Tibial nerve (tissue), 4 donors: ENCODE data around the gene SIMC1. TPM values are rescaled to one million over a fixed set of nuclear protein-coding genes. Genes with fewer than 3 reads are reported as not detected.
"Not testable (repeated sequence)": the region's sequence is repeated elsewhere in the genome, so short reads cannot be mapped to it uniquely, and the experiment has no call there.

Experiments
- DNase-seq, 2 donors: peaks; one replicate each; pipeline ENCODE4 v3.0.0-alpha.2; 2019; ENCODE audit warnings: low spot score in 2 of 2
- H3K27ac ChIP-seq, 4 donors: fragments of 200-600 bp; sonication (generic) in 3 of 4; one replicate each; pipeline ENCODE4 v1.5.1; 2017 to 2019; ENCODE audit warnings: mild to moderate bottlenecking in 1 of 4
- H3K27me3 ChIP-seq, 2 donors: fragments of 200-600 bp; sonication (generic) in 1 of 2; one replicate each; pipeline versions ENCODE4 v1.5.1 to v1.6.0; 2017 to 2019
- H3K36me3 ChIP-seq, 3 donors: fragments of 200-600 bp; sonication (generic); one replicate each; pipeline ENCODE4 v1.5.1; 2018 to 2019
- H3K4me1 ChIP-seq, 4 donors: fragments of 200-600 bp; sonication (generic) in 3 of 4; one replicate each; pipeline ENCODE4 v1.5.1; 2017 to 2019
- H3K4me3 ChIP-seq, 4 donors: fragments of 200-600 bp; sonication (generic) in 3 of 4; one replicate each; pipeline ENCODE4 v1.5.1; 2017 to 2019; ENCODE audit warnings: mild to moderate bottlenecking in 1 of 4, moderate library complexity in 1 of 4
- H3K9me3 ChIP-seq, 4 donors: fragments of 200-600 bp; sonication (generic) in 3 of 4; one replicate each; pipeline ENCODE4 v1.5.1; 2017 to 2019
- EP300 ChIP-seq, 2 donors: sonication (generic); formaldehyde crosslinking; IDR thresholded peaks; one replicate each; pipeline ENCODE4 v1.6.1; 2017; ENCODE audit warnings: antibody characterized with exemption in 2 of 2, mild to moderate bottlenecking in 1 of 2
- POLR2A ChIP-seq, 2 donors: fragments of 450-650 bp; IDR thresholded peaks; one replicate each; pipeline ENCODE4 v1.6.1; 2017; ENCODE audit warnings: antibody characterized with exemption in 2 of 2, mild to moderate bottlenecking in 2 of 2, moderate library complexity in 2 of 2
- WGBS, 2 donors: methylation state at CpG; one replicate each; pipeline ENCODE4 v1.1.5; 2018; 5-methylcytosine and 5-hydroxymethylcytosine counted together
- total RNA-seq, 4 donors: library from RNA; depleted of rRNA; stranded (reverse); fragments of >200 nt; gene quantifications; one replicate each; pipeline ENCODE4 v1.1.0, GENCODE V29; 2016
- TF ChIP-seq, protein P1 (sequence below), 5 experiments: fragments of 200-600 bp in 3 of 5; fragments of 450-650 bp in 2 of 5; sonication (generic) in 3 of 5; IDR thresholded peaks; one replicate each; pipeline ENCODE4 v1.5.1; 2016 to 2019; ENCODE audit warnings: antibody characterized with exemption in 5 of 5, mild to moderate bottlenecking in 3 of 5, moderate library complexity in 2 of 5

Gene SIMC1
- total RNA-seq, 4 donors from 2014 or later, result 3.7 to 11.1 (median 8.2) TPM

DNA sequence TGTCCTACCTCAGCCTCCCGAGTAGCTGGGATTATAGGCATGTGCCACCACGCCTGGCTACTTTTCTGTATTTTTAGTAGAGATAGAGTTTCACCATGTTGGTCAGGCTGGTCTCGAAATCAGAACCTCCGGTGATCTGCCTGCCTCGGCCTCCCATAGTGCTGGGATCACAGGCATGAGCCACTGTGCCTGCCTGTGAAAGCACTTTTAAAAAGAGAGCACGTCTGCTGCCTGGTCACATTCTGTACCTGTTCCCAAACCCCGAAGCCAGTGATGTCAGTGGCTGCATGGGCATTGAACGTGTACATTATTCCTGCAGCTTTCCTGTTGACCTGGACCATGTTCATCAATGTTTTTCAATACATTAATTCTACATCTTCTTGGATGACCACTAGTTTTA, 35.1 kb upstream of the SIMC1 start:
- H3K4me1 ChIP-seq, result peaks cover 0 to 8% (median 0%) of the 10 kb centered on the region in 4 donors
- WGBS, 2 donors, result 73 to 80% methylated on average over 8 of the region's 8 CpGs
- H3K9me3 ChIP-seq, result no peaks in the 10 kb centered on the region
- no peak for TF ChIP-seq POLR2A (IDR thresholded peaks at IDR 0.05)
- TF ChIP-seq, protein P1, sequence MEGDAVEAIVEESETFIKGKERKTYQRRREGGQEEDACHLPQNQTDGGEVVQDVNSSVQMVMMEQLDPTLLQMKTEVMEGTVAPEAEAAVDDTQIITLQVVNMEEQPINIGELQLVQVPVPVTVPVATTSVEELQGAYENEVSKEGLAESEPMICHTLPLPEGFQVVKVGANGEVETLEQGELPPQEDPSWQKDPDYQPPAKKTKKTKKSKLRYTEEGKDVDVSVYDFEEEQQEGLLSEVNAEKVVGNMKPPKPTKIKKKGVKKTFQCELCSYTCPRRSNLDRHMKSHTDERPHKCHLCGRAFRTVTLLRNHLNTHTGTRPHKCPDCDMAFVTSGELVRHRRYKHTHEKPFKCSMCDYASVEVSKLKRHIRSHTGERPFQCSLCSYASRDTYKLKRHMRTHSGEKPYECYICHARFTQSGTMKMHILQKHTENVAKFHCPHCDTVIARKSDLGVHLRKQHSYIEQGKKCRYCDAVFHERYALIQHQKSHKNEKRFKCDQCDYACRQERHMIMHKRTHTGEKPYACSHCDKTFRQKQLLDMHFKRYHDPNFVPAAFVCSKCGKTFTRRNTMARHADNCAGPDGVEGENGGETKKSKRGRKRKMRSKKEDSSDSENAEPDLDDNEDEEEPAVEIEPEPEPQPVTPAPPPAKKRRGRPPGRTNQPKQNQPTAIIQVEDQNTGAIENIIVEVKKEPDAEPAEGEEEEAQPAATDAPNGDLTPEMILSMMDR (IDR thresholded peaks at IDR 0.05), result no peak
- TF ChIP-seq EP300 (IDR thresholded peaks at IDR 0.05), result no peak
- H3K27me3 ChIP-seq, result peaks cover 0 to 16% of the 10 kb centered on the region in 2 donors
- H3K36me3 ChIP-seq, result no peaks in the 10 kb centered on the region
- no peak for DNase-seq
- H3K27ac ChIP-seq, result no peak overlapping the region
- H3K4me3 ChIP-seq, result no peak overlapping the region

DNA sequence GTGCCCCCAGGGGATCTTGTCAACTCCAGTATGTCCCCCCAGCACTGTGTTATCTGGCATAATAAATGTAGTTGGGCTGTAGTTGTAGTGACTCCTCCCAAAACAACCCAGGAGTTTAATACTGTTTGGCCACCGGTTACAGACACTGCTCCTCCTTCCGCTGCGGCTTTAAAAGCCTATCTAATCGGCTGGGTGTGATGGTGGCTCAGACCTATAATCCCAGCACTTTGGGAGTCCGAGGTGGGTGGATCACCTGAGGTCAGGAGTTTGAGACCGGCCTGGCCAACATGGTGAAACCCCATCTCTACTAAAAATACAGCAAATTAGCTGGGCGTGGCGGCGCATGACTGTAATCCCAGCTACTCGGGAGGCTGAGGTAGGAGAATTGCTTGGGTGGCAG, 34.7 kb upstream of the SIMC1 start:
- H3K36me3 ChIP-seq, H3K4me1 ChIP-seq, H3K27ac ChIP-seq, DNase-seq, H3K9me3 ChIP-seq, H3K4me3 ChIP-seq: not testable (repeated sequence)
- 74 to 90% methylated on average over 8 to 10 of the region's 10 CpGs for WGBS, 2 donors
- H3K27me3 ChIP-seq, result peaks cover 0 to 12% of the 10 kb centered on the region in 2 donors

DNA sequence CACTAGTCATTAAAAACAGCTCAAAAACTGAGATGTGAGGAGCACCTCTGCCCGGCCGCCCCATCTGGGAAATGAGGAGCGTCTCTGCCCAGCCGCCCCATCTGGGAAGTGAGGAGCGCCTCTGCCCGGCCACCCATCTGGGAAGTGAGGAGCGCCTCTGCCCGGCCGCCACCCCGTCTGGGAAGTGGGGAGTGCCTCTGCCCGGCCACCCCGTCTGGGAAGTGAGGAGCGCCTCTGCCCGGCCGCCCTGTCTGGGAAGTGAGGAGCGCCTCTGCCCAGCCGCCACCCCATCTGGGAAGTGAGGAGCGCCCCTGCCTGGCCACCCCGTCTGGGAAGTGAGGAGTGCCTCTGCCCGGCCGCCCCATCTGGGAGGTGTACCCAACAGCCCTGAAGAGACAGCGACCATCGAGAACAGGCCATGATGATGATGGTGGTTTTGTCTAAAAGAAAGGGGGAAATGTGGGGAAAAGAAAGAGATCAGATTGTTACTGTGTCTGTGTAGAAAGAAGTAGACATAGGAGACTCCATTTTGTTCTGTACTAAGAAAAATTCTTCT, 23.7 kb upstream of the SIMC1 start:
- not testable (repeated sequence) for H3K36me3 ChIP-seq, H3K9me3 ChIP-seq, DNase-seq, H3K4me1 ChIP-seq, H3K27me3 ChIP-seq, H3K4me3 ChIP-seq, H3K27ac ChIP-seq
- WGBS, 2 donors, result 64 to 87% methylated on average over 11 to 12 of the region's 23 CpGs

DNA sequence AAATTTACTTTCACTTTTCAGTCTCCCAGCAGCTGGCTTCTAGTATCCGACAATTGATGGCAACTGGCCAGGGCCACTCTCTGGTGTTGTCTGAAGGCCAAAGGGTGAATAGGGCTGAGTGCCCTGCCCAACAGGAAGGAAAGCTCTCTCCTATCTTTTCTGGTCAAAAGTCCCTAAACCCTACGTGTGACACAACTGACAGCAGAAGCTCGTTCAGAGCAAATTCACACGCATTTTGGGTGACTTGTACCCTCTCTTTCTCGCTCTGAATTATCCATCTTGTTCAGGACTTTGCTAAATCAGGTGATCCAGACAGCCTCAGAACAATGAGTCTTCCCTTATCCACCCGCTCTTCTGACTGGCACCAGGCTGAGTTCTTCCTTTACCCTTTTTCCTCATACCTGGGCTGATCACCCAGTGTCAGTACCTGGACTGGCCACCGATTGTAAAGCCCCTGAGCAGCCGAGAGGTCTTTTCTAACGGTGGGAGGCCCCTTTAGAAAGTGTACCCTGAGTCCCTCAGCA, 21.8 kb upstream of the SIMC1 start:
- not testable (repeated sequence) for H3K27ac ChIP-seq, H3K4me3 ChIP-seq, H3K27me3 ChIP-seq, H3K4me1 ChIP-seq, H3K36me3 ChIP-seq, H3K9me3 ChIP-seq
- peak in 1 of 2 donors; percentile 11 for DNase-seq
- WGBS, 2 donors, result 71 to 72% methylated on average over 8 to 9 of the region's 9 CpGs

DNA sequence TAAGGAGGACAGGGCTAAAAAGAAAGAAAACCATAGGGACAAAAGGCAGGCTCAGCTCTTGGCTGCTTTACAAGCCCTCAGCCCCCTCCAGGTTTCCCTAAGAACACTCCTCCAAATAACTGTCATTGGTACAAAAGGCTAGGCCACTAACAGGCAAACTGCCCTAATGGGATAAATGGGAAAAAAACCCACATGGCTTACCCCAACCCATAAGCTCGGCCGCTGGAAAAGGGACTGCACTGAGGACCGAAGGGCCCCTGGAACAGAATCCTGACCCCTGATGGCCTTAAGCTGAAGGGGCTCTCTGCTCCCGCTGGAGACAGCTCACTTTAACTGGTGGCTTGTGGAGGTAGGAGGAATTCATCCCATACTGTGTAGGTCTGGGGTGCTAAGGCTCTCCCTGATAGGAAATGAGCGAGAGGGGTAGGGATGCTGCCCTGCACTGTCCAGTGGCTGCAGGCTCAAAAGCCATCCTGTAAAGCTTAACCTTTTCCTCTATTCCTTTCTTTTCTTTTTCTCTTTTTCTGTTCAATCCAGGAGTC, 21.0 kb upstream of the SIMC1 start:
- not testable (repeated sequence) for H3K9me3 ChIP-seq, H3K4me1 ChIP-seq, DNase-seq, H3K36me3 ChIP-seq, H3K4me3 ChIP-seq, H3K27me3 ChIP-seq, H3K27ac ChIP-seq
- 45 to 48% methylated on average over 3 of the region's 5 CpGs for WGBS, 2 donors

DNA sequence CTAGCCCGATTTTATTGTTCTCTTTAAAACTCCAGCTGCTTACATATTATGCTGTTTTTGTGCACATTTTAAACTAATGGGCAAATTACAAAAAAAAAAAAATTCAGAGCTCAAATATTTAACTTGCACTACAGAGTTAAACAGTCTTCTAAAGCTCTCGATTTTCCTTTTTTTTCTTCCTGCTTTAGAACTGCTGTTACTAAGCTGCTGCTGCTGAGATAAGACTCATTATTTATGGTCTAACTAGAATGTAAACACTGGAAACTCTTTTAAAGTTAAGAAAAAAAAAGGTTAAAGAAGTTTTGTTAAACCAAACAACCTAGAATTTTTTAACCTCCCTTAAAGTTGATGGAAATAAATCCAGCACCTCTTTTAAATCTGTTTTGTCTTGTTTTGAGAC, 20.5 kb upstream of the SIMC1 start:
- not testable (repeated sequence) for H3K36me3 ChIP-seq, H3K9me3 ChIP-seq, H3K4me3 ChIP-seq, H3K27me3 ChIP-seq, DNase-seq, H3K27ac ChIP-seq, H3K4me1 ChIP-seq
- 35 to 39% methylated on average over 2 of the region's 2 CpGs for WGBS, 2 donors

DNA sequence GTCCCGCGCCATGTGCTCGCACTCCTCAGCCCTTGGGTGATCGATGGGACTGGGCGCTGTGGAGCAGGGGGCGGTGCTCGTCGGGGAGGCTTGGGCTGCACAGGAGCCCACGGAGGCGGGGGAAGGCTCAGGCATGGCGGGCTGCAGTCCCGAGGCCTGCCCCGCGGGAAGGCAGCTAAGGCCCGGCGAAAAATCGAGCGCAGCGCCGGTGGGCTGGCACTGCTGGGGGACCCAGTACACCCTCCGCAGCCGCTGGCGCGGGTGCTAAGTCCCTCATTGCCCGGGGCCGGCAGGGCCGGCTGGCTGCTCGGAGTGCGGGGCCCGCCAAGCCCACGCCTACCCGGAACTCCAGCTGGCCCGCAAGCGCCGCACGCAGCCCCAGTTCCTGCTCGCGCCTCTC, 16.2 kb upstream of the SIMC1 start:
- not testable (repeated sequence) for H3K9me3 ChIP-seq, DNase-seq, H3K36me3 ChIP-seq, H3K27ac ChIP-seq, H3K4me3 ChIP-seq, H3K27me3 ChIP-seq, H3K4me1 ChIP-seq
- 96 to 98% methylated on average over 24 to 36 of the region's 38 CpGs for WGBS, 2 donors

DNA sequence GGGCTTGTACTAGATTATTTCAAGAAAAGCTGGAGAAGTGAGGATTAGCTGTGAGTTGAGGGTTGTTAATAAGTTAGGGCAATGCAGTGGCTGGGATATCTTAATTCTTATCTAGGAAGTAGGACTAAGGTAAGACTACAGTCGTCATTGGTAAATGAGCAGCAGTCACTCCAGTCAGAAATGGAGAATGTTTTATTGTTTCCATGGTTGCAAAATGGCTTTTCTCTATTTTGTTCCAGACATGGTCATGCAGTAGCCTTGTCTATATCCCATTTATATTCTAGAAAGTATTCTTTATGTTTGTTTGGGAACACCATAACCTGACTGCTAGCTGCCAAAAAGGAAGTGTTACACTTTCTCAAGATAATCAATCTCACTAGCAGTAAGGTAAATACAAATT, 9.9 kb upstream of the SIMC1 start:
- DNase-seq, H3K27me3 ChIP-seq, H3K4me3 ChIP-seq, H3K27ac ChIP-seq, H3K9me3 ChIP-seq, H3K4me1 ChIP-seq, H3K36me3 ChIP-seq: not testable (repeated sequence)
- 43 to 80% methylated on average over 1 of the region's 1 CpG for WGBS, 2 donors

DNA sequence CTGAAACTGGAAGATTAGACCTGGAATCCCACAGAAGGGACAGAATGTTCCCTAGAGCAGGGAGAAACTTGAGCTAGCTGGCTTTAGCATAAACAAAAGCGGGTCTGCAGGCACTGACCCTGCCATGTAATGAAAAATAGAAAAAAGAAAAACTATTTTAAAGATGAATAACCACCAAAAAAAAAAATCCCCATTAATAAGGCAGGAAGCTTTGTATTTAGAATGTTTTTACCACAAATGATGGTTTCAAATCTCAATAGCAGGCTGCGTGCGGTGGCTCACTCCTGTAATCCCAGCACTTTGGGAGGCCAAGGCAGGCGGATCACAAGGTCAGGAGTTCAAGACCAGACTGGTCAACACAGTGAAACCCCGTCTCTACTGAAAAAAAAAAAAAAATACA, 5.0 kb upstream of the SIMC1 start:
- WGBS, 2 donors, result 79 to 86% methylated on average over 5 of the region's 5 CpGs
- not testable (repeated sequence) for H3K36me3 ChIP-seq, H3K4me3 ChIP-seq, DNase-seq, H3K27me3 ChIP-seq, H3K9me3 ChIP-seq, H3K4me1 ChIP-seq, H3K27ac ChIP-seq
